Stimulated activated CD4-positive, alpha-beta T cell treated with anti-CD3 and anti-CD28 coated beads, Interleukin-1b, Interleukin-23, amount 100 ng/mL, for 1 hour (primary cell): Measurements from ENCODE around the gene RFLNA.
A peak's percentile ranks its signal among the peaks of the same experiment; 100 is the strongest.
"Not testable (repeated sequence)": the region's sequence is repeated elsewhere in the genome, so short reads cannot be mapped to it uniquely, and the experiment has no call there.

ENCODE experiments used
- DNase-seq, 2 donors: peaks; one replicate each; pipeline ENCODE4 v3.0.0-alpha.2; 2020; ENCODE audit warnings: low read depth in 2 of 2

RFLNA gene

GRCh38 chr12:124319368-124320050, 24.6 kb downstream of the RFLNA start:
- DNase-seq, result no peak

DNA sequence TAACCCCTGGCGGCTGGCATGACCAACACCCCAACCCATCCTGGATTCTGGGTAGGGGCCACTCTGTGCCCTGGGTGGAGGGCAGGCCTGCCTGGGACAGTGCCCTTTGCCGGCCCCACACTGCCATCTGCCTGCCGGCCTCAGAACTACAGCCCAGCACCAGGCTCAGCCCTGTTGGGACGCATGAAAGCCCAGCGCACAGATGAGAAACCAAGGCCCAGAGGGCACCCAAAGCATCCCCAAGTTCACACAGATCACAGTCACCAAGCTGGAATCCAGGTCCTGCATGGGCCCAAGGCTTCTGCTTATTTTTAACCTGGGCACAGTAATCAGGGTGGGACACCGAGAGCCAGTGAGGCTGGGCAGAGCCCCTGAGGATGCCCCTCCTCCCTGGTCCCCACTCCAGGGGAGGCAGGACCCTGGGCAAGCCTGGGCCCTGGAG, 26.2 kb downstream of the RFLNA start:
- peak in 1 of 2 donors; percentile 54 for DNase-seq

GRCh38 chr12:124321556-124322270, 26.8 kb downstream of the RFLNA start:
- no peak for DNase-seq

DNA sequence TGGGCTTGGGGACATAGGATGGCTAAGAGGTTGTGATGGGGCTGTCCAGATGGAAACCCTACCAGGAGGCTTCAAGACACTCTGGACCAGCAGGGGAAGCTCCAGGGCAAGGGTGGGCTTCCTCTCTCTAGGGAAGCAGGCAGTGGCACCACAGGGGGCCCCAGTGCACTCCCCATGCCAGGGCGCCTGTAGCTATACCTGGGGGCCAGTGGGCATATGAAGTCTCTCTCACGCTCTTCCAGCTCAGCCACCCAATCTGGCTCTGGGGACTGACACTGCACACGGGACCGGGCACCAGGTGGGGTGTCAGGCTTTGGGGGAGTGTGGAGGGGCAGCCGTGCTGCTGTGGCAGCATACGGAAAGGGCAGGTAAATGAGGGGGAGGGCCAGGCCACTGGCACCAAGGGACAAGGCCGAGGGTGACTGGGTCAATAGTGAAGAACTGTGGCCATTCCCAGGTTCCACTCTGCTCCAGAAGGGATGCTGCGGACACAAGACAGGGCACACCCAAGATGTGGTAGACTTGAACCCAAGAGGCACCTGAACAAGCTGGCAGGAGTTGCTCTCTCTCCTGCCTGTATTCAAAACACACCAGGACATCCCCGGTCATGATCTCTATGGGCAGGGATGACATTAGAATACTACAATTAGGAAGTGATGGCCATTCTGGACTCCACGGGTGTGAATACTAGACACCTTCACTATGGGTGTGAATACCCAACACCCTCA, 27.5 kb downstream of the RFLNA start:
- DNase-seq, result no peak

- not testable (repeated sequence) for DNase-seq
These were observed 28.1 kb downstream of the RFLNA start for GRCh38 chr12:124322999-124323328.

GRCh38 chr12:124323771-124324530, 29.1 kb downstream of the RFLNA start:
- DNase-seq, result no peak

DNA sequence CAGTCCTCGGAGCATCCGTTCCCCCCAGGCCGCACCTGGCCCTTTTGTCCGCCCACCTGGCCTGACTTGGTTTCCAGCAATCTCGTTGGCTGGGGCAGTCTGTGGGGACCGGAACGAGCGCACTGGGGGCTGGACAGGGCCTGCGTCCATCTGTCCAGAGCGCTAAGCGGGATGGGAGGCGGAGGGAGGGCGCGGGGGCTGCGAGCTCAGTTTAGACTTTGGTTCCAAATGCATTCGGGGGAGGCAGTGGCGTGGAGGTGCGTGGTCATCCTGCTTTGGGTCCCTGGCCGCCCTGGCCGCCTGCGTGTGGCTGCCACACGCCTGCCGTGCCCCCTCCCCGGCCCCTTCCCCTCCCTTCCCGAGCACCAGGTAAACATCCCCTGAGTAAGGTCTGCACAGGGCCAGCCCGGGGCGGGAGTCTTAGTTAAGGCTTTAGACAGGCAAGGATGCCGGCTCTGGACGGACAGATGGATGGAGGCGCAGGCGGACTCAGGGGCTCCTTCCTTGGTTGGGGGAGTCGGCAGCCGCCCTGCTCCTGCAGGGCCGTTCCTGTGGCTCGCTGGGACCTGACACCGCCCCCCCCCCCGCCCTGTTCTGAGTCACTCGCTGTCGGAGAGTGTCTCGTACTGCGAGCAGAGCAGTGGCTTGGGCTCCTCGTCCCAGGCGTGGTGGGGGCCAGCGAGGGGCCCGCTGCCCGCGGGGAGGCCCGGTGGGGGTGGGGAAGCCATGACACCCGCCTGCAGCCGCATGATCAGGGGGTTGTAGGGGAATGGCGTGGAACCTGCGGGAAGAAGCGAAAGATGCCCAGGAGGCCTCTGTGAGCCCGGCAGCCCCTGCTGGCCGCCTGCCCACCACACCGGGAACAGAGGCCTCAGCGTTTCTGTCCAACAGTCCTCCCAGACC, 30.2 kb downstream of the RFLNA start:
- no peak for DNase-seq

DNA sequence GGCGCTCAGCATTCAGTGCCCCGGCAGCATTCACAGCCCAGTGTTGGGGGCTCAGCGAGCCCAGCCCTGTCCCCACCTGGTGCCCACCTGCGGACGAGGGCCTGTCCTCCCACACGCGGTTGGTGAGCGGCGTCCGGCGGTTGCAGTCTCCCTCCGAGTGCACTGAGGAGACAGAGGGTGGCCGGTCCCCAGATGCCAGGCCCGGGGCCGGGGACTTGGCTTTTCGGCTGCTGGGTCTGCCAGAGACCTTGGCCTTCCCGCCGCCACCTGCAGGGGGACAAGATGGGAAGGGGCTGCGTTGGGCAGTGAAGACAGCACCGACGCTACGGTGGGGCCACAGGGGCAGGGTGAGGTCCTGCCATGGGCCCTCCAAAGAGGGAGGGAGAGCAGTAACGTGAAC, 31.2 kb downstream of the RFLNA start:
- no peak for DNase-seq

DNA sequence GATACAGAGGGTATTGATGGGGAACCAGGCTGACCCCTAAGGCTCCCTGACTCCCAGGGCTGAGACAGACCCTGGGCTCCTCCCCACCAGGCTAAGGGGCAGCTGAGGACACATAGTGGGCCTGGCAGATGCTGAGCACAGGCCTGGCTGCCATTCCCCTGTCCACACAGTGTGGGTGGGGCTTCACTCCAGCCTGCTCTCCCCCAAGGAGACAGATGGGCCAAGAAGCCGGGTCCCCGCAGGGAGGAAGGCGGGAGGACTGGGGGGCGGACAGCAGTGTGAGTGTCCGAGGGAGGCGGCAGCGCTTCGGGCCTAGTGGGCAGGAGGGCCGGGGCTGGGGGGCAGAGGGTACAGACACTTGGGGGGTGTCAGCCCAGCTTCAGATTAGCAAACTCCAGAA, 32.0 kb downstream of the RFLNA start:
- DNase-seq, result no peak

DNA sequence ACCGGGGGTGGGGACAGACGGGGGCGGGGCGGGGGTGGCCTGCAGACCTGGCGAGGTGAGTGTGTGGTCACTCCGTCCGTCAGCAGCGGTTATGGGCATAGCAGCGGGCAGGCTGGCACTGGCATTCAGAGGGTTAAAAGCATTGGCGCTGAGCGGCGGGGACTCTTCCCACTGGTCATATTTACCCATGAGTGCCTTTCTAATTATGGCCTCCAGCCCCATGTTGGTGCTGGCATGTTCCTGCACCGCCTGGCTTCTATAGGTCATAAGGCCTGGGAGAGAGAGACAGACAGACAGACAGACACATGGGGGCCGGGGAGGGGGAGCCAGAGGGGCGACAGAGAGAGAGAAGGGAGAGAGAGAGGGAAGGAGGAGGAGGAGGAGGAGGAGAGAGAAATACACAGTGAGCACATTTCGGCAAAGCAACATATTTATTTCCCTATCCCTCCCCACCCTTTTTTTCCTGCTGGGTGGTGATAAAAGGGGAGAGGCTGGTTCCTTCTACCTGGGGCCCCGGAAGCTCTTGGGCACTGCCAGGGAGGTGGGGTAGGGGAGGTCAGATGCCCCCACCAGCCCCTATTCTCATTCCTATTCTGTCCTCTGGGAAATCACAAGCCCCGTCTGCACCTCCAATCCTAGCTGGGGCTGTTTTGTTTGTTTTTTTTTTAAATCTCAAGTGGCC, 32.6 kb downstream of the RFLNA start:
- DNase-seq, result no peak

DNA sequence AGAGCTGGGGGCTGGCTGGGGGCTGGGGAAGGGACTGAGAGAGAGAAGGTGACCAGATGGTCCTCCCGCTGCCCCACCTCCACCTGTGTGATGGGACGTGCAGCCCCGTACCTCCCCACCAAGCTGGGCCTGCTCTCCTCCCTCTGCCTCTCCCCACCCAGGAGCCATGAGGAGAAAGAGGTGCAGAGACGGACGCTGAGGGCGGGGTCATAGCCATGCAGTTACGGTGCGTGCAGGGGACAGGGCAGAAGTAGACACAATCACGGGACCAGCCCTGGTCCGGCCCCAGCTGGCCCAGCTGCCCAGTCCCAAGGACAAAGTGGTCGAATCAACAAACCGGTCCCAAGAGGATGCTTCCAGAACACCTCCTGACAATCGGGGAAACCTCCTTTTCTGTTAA, 33.2 kb downstream of the RFLNA start:
- no peak for DNase-seq

DNA sequence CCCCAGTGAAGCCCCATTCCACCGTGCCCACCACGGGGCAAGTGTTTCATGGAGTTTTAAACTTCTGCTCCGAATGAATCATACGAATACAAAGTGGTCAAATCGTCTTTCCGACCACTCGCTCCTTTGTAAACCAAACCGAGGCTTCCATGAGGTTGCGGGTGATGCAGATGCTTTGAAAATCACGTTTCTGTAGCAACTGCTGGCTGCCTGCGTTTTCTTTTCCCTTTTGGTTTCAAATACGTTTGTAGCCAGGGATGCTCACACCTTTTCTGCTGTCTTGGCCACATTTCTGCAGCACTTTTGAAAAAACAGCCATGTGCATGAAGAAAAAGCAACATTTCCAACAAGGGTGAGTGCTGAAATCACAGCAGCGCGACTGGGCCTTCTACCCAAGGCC, 33.7 kb downstream of the RFLNA start:
- DNase-seq, result no peak

GRCh38 chr12:124332058-124332672, 37.3 kb downstream of the RFLNA start:
- DNase-seq, result no peak

DNA sequence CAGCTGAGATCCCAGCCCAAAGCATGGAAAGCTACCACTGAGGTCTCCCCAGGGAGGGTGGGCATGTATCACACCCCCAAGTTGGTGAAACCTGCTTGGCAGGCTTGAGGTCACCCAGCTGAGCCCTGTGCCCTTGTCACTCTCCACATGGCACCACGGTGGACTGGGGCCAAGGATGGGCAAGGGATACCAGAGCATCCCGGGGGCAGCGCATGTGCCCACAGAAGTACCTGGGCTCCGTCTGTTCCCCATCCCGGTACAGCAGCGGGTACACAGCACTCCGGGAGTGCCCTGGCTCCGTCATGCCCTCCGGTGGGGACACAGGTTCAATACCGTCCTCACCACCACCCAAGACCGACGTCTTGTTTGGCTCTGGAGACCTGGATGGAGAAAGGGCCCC, 38.0 kb downstream of the RFLNA start:
- no peak for DNase-seq

DNA sequence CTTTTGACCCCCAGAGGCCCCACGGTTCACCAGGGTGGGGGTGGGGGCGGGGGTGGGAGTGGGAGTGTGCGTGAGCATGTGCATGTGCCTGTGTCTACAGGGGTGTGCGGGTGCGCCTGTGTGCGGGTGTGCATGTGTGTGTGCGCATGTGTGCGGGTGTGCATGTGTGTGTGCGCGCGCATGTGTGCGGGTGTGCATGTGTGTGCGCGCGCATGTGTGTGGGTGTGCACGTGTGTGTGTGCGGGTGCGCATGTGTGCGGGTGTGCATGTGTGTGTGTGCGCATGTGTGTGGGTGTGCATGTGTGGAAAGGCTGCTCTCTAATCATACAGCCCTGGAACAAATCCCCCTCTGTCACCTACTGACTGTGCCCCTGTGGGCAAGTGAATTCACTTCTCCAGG, 38.8 kb downstream of the RFLNA start:
- DNase-seq, result no peak

DNA sequence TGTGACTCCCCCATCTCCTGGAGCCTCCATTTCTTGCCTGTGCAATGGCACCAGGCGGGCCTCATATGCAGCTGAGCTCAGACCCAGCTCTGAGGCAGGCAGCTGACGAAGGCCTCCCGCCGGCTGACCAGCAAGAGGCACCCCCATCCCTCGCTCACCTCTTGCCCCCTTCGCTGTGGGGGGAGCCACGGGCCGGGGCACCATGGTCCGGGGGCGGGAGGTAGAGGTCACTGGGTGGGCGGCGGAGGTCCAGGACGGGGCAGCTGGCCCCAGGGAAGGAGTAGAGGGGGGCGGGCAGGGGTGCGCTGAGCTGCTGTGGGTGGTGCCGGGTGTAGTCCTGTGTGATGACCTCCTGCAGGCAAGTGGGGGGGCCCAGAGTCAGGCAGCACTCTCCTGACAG, 39.4 kb downstream of the RFLNA start:
- DNase-seq, result no peak

DNA sequence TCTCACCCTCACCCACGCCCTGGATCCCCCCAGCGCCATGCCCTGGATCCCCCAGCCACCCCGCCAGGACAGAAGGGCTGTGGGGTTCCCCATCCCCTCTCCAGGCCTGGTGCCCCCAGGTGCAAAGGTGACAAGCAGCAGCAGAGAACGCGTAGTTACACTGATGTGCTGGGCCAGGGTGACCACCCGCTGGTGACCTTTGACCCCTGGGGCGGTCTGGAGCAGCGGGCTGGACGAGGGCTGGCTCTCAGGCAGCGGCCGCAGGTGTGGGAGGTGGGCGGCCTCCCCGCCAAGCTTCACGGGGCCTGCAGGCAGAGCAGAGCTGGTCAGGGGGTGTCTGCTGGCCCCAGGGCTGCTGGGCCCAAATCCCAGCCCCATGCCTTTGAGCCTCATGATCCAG, 40.1 kb downstream of the RFLNA start:
- DNase-seq, result no peak

- no peak for DNase-seq
These were observed 40.7 kb downstream of the RFLNA start for GRCh38 chr12:124335426-124336183.

GRCh38 chr12:124336184-124336437, 41.2 kb downstream of the RFLNA start:
- DNase-seq, result no peak
